Measurements from ENCODE around the gene DEFB128. TPM values are rescaled to one million over a fixed set of nuclear protein-coding genes. Genes with fewer than 3 reads are reported as not detected.
"Not testable (repeated sequence)": the region's sequence is repeated elsewhere in the genome, so short reads cannot be mapped to it uniquely, and the experiment has no call there.

Gene DEFB128
- total RNA-seq, 1 donor from 2014 or later, result not detected

- H3K9me3 Mint-ChIP-seq, result no peaks in the 10 kb centered on the region
- peaks cover 60% of the 10 kb centered on the region for H3K27me3 ChIP-seq
- peaks cover 2% of the 10 kb centered on the region for H3K27me3 Mint-ChIP-seq (ENCODE audit: insufficient read depth, low read depth)
- H3K4me1 ChIP-seq, result peaks cover 3% of the 10 kb centered on the region
- no peaks in the 10 kb centered on the region for H3K4me1 Mint-ChIP-seq
- H3K27ac ChIP-seq, result no peak overlapping the region
- no peaks in the 10 kb centered on the region for H3F3A ChIP-seq (ENCODE audit: low read depth)
- H3K4me3 ChIP-seq, result no peak overlapping the region
- H3K9ac ChIP-seq, result no peak overlapping the region
- no peaks in the 10 kb centered on the region for H3K9me3 ChIP-seq (ENCODE audit: low read depth)
- H3K36me3 Mint-ChIP-seq, result no peaks in the 10 kb centered on the region
- no peaks in the 10 kb centered on the region for H4K20me1 ChIP-seq (ENCODE audit: low read depth)
- H2AFZ ChIP-seq (replicated peaks), result no peak overlapping the region
- peak; percentile 25 for DNase-seq (ENCODE audit: low spot score)
- H3K27ac Mint-ChIP-seq, result no peak overlapping the region
- TF ChIP-seq CTCF (IDR thresholded peaks at IDR 0.05) (peak; percentile 21), EZH2phosphoT487 (IDR thresholded peaks at IDR 0.05) (no peak)
- no peak overlapping the region for H3K4me3 Mint-ChIP-seq
- H3K79me2 ChIP-seq (ENCODE audit: low read depth), result no peaks in the 10 kb centered on the region
- H3K36me3 ChIP-seq, result no peaks in the 10 kb centered on the region
- H3K4me2 ChIP-seq, result no peak overlapping the region
Measured at GRCh38 chr20:235891-236290, 46.4 kb upstream of the DEFB128 start.

DNA sequence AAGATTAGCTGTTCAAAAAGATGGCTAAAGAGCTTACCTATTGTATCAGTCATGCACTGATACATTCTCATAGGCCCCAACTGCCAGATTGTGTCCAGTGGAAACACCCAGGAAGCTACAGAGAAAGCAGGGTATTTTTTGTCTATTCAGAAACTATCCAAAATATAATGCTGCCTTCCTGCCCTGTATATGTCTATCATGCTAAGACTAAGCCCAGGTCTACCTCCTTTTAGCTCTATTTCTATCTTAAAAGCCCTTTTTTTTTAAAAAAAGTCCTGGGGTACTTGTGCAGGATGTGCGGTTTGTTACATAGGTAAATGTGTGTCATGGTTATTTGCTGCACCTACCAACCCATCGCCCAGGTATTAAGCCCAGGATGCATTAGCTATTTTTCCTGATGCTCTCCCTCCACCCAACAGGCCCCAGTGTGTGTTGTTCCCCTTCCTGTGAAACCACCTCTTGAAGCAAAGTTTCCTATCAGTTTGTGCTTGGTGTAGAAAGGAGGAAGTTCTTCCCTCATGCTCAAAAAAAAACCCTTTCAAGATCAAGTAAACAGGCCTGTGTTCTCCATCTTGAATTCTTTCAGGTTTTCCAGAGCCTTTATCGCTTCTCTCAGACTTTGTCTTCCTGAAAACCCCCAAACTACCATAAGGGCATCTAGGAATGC is 38.1 kb upstream of the DEFB128 start:
- no peaks in the 10 kb centered on the region for H3K36me3 ChIP-seq
- H3K9me3 ChIP-seq (ENCODE audit: low read depth), result no peaks in the 10 kb centered on the region
- H3K27me3 Mint-ChIP-seq (ENCODE audit: insufficient read depth, low read depth), result peaks cover 5% of the 10 kb centered on the region
- H3K9me3 Mint-ChIP-seq, result no peaks in the 10 kb centered on the region
- H2AFZ ChIP-seq (replicated peaks), result peak overlapping the region; percentile 54
- no peak overlapping the region for H3K9ac ChIP-seq
- H3K4me1 Mint-ChIP-seq, result no peaks in the 10 kb centered on the region
- H3K27ac ChIP-seq, result no peak overlapping the region
- peak overlapping the region; percentile 11 for H3K4me2 ChIP-seq
- no peak for DNase-seq (ENCODE audit: low spot score)
- no peak overlapping the region for H3K4me3 ChIP-seq
- peaks cover 7% of the 10 kb centered on the region for H3K4me1 ChIP-seq
- H4K20me1 ChIP-seq (ENCODE audit: low read depth), result no peaks in the 10 kb centered on the region
- TF ChIP-seq EZH2 (IDR thresholded peaks at IDR 0.05) (no peak), EZH2phosphoT487 (IDR thresholded peaks at IDR 0.05) (no peak), CTCF (IDR thresholded peaks at IDR 0.05) (no peak)
- H3K4me3 Mint-ChIP-seq, result no peak overlapping the region
- H3F3A ChIP-seq (ENCODE audit: low read depth), result no peaks in the 10 kb centered on the region
- no peak overlapping the region for H3K27ac Mint-ChIP-seq
- peaks cover 57% of the 10 kb centered on the region for H3K27me3 ChIP-seq
- H3K36me3 Mint-ChIP-seq, result no peaks in the 10 kb centered on the region
- no peaks in the 10 kb centered on the region for H3K79me2 ChIP-seq (ENCODE audit: low read depth)

DNA sequence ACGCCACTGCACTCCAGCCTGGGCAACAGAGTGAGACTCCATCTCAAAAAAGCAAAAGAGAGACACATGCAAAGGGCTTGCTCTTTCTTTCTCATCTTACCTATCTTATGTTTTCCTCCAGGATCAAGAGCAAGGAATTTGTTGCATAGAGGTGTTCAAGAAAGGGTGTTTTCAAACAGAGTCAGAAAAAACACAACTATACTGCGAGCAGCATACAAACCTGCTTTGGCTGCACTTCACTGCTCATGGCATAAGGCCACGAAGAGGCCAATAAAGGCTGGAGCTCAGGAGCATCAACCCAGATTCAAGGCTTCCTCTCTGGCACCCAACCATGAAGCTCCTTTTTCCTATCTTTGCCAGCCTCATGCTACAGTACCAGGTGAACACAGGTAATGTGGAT is 37.4 kb upstream of the DEFB128 start, which contains the start of gene DEFB129:
Gene DEFB129 (plus strand): TSS at position 301 of the 400 bp plus-strand sequence. CDS start 31 bp downstream, at position 332.
- no peaks in the 10 kb centered on the region for H3K4me1 Mint-ChIP-seq
- no peak within 1 kb of the TSS for H3K4me3 Mint-ChIP-seq
- no peaks in the 10 kb centered on the region for H3F3A ChIP-seq (ENCODE audit: low read depth)
- H3K9me3 ChIP-seq (ENCODE audit: low read depth), result no peaks in the 10 kb centered on the region
- H3K4me1 ChIP-seq, result peaks cover 7% of the 10 kb centered on the region
- H4K20me1 ChIP-seq (ENCODE audit: low read depth), result no peaks in the 10 kb centered on the region
- peaks cover 57% of the 10 kb centered on the region for H3K27me3 ChIP-seq
- no peak within 1 kb of the TSS for H3K4me3 ChIP-seq
- H3K27ac Mint-ChIP-seq, result no peak within 1 kb of the TSS
- no peaks in the 10 kb centered on the region for H3K36me3 Mint-ChIP-seq
- no peak within 1 kb of the TSS for H3K27ac ChIP-seq
- peaks cover 5% of the 10 kb centered on the region for H3K27me3 Mint-ChIP-seq (ENCODE audit: insufficient read depth, low read depth)
- peak within 1 kb of the TSS; percentile 11 for H3K4me2 ChIP-seq
- no peaks in the 10 kb centered on the region for H3K36me3 ChIP-seq
- H3K79me2 ChIP-seq (ENCODE audit: low read depth), result no peaks in the 10 kb centered on the region
- no peaks in the 10 kb centered on the region for H3K9me3 Mint-ChIP-seq
- H2AFZ ChIP-seq (replicated peaks), result peak within 1 kb of the TSS; percentile 54
- TF ChIP-seq CTCF (IDR thresholded peaks at IDR 0.05) (no peak), EZH2phosphoT487 (IDR thresholded peaks at IDR 0.05) (no peak), EZH2 (IDR thresholded peaks at IDR 0.05) (no peak)
- no peak within 1 kb of the TSS for H3K9ac ChIP-seq
- no peak for DNase-seq (ENCODE audit: low spot score)

DNA sequence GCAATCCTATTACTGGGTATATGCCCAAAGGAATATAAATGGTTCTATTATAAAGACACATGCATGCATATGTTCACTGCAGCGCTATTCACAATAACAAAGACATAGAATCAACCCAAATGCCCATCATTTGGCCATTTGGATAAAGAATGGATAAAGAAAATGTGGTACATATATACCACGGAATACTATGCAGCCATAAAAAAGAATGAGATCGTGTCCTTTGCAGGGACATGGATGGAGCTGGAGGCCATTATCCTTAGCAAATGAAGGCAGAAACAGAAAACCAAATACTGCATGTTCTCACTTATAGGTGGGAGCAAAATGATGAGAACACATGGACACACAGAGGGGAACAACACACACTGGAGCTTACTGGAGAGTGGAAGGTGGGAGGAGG is 36.4 kb upstream of the DEFB128 start:
- not testable (repeated sequence) for H3K27ac Mint-ChIP-seq; DNase-seq (ENCODE audit: low spot score); H3K4me2 ChIP-seq; H3K36me3 Mint-ChIP-seq; H3K4me3 ChIP-seq; H3F3A ChIP-seq (ENCODE audit: low read depth); H3K4me1 ChIP-seq; H3K4me1 Mint-ChIP-seq; H2AFZ ChIP-seq (replicated peaks); H3K9me3 ChIP-seq (ENCODE audit: low read depth); H3K79me2 ChIP-seq (ENCODE audit: low read depth); H3K27ac ChIP-seq; H4K20me1 ChIP-seq (ENCODE audit: low read depth); H3K36me3 ChIP-seq; H3K9me3 Mint-ChIP-seq; H3K27me3 Mint-ChIP-seq (ENCODE audit: insufficient read depth, low read depth); H3K4me3 Mint-ChIP-seq; H3K9ac ChIP-seq
- peaks cover 64% of the 10 kb centered on the region for H3K27me3 ChIP-seq
